Upper lobe of left lung (tissue), 4 donors: ENCODE measurements around the gene MARK3.

Source experiments
- CTCF ChIP-seq, 6 experiments: fragments of 450-650 bp in 4 of 6; fragments of 200-600 bp in 2 of 6; sonication (generic) in 2 of 6; IDR thresholded peaks; one replicate each; pipeline ENCODE4 v1.5.1; 2016 to 2019; ENCODE audit warnings: antibody characterized with exemption in 6 of 6
- EP300 ChIP-seq, 4 donors: sonication (generic); formaldehyde crosslinking; IDR thresholded peaks; one replicate each; pipeline ENCODE4 v1.5.1; 2017; ENCODE audit warnings: antibody characterized with exemption in 4 of 4, control low read depth in 2 of 4
- POLR2A ChIP-seq, 4 donors: fragments of 450-650 bp; IDR thresholded peaks; one replicate each; pipeline ENCODE4 v1.5.1; 2016 to 2017; ENCODE audit warnings: antibody characterized with exemption in 4 of 4, mild to moderate bottlenecking in 2 of 4
- POLR2AphosphoS5 ChIP-seq, 2 donors: sonication (generic); formaldehyde crosslinking; IDR thresholded peaks; one replicate each; pipeline ENCODE4 v1.5.1; 2017; ENCODE audit warnings: antibody characterized with exemption in 2 of 2

GRCh38 chr14:103507751-103508150, 122.5 kb downstream of the MARK3 start:
- TF ChIP-seq CTCF (IDR thresholded peaks at IDR 0.05) (no peak), POLR2A (IDR thresholded peaks at IDR 0.05) (no peak), EP300 (IDR thresholded peaks at IDR 0.05) (no peak), POLR2AphosphoS5 (IDR thresholded peaks at IDR 0.05) (no peak)
